HG03196 (cell line): ENCODE data around the gene SECTM1.

Experiments used
- ATAC-seq: cut with Tn5 transposase; IDR thresholded peaks from one replicate; pipeline ENCODE4 v1.9.1; 2021; ENCODE audit not compliant: unreplicated experiment

The SECTM1 gene

DNA sequence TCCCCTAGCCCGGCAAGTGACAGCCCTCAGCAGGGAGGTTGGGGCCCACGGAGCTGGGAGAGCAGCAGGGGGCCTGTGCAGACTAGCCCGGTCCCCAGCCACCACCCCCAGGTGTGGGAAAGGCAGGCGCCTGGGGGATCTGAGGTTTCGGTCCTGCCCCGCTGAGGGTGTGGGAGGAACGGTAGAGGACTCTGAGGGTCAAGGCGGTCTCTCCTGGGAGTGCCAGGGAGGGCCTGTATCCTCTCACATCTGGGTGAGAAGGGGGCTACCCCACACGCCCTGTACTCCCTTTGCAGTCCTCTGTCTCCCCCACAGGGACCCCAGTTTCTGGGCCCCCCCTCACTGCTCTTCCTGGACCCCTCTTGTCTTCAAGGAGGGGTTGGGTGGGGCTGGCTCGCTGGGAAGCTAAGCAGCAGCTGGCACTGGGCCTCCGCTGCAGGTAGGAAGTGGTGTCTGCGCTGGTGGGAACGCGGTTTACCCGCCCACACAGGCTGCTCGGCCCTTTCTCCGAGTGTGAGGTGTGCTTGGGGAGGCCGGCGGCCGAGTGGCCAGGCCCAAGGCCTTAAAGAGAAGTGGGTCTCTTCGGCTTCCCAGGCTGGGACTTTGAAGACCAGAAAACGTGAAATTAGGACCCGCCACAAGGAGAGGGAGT lies 31.5 kb downstream of the SECTM1 start:
- ATAC-seq: no peak

GRCh38 chr17:82301300-82301915 lies 32.2 kb downstream of the SECTM1 start:
- ATAC-seq: no peak

- no peak for ATAC-seq
Observed at GRCh38 chr17:82300707-82301270, 32.8 kb downstream of the SECTM1 start.

DNA sequence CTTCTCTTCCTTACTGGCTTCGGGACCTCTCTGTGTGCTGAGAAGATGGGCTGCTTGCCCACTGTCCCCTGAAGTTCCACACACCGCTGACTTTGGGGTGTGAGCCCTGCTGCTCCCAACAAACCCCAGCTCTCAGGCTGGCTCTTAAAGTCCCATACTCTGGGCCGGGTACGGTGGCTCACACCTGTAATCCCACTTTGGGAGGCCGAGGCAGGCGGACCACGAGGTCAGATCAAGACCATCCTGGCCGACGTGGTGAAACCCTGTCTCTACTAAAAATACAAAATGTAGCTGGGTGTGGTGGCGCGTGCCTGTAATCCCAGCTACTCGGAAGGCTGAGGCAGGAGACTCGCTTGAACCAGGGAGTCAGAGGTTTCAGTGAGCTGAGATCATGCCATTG lies 33.3 kb downstream of the SECTM1 start:
- no peak for ATAC-seq

GRCh38 chr17:82299452-82299851 lies 34.1 kb downstream of the SECTM1 start:
- no peak for ATAC-seq

- ATAC-seq: no peak
Observed at GRCh38 chr17:82298538-82299421, 34.8 kb downstream of the SECTM1 start.

DNA sequence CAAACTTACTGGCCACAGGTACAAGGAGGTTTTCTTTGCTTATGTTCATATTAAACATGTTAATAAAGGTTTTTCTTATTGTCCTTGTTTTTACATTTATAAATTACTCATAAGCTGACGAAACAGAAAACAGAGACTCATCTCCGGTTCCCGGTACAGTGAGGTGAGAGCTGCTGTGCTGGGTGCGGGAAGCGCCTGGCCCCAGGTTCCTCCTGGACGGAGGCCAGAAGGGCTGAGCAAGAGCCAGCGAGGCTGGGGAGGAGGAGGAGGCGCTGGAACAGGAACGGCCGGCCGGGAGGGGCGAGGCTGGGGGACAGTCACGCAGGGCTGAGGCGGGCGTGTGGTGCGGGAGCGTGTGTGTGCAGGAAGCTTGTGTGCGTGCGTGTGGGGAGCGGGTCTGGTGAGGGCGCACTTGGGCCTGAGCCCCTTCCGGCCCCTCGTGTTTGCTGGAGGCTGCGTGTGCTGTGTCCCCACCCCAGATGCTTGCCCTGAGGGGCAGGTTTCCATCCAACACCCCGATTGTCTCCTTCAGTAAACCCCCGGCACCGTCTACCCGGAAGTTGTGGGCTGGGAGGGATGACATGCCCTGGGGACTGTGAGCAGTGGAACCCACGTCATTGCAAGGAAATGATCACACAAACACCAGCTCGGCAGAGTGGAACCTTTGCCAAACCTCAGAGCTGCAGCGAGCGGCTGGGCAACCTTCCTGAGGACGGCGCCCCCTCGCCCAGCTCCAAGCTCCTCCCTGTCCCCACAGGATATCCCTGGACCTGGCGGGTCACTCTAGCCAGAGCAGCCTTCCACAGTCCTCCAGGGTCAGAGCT lies 35.6 kb downstream of the SECTM1 start:
- ATAC-seq: peak; percentile 43

- peak; percentile 27 for ATAC-seq
Observed at GRCh38 chr17:82297280-82297713, 36.3 kb downstream of the SECTM1 start.

DNA sequence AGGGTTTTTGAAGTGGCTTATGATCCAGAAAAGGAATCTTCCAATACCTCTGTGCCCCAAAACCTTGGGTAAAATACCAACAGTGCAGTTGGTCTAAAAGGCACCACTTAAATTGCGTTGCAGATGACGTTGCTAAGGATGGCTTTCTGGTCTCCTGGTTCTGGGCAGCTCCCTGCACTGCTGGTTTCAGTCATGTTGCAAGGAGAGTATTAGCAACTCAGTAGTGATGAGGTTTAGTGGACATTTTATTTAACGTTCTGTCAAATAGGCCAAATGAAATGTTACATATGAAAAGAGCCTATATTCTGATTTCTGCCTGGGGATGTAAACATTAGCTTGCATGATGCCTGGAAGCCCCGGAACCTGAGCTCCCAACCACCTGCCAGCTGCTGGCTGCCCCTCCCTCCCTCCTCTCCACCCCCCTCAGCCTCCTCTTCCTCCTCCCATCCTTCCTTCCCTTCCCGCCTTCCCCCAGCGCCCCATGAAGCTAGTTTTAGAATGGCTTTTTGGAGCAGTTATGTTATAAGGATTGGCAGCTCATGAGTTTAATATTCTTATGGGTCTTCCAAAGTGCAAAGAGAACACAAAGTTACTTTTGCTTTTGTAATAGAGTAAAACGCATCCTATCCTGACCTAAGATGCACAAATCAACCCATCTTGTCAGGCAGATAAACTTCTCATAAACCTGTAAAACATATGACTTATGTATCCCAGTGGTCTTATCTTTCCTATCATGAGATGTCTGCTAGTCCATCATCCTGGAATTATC lies 36.9 kb downstream of the SECTM1 start:
- ATAC-seq: no peak

GRCh38 chr17:82295472-82295814 lies 38.1 kb downstream of the SECTM1 start:
- no peak for ATAC-seq

DNA sequence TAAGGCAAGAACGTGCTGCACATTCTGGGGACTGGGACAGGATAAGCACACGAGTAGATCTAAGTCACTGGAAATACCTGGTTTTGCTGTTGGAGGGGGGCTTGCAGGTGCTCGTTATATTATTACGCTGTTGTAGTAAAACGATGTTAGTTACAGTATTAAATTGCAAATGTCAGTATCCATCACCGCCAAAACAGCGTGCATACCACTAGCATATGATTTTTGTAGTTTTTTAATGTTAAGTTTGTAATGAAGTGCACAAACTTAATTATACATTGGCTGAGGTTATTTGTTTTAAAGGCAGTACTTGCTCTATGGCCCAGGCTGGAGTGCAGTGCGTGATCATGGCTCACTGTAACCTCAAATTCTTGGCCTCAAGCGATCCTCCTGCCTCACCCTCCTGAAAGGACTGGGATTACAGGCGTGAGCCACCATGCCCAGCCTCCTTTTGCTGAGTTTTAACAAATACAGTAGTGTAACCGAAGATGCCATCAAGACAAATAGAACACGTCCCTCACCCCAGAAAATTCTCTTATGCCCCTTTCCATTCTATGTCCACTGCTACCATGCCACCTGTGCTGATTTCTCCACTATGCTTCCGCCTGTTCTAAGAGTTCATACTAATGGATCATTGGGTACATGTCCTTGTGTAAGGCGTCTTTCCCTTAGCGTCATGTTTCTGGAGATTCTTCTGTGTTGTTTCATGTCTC lies 39.3 kb downstream of the SECTM1 start:
- no peak for ATAC-seq

DNA sequence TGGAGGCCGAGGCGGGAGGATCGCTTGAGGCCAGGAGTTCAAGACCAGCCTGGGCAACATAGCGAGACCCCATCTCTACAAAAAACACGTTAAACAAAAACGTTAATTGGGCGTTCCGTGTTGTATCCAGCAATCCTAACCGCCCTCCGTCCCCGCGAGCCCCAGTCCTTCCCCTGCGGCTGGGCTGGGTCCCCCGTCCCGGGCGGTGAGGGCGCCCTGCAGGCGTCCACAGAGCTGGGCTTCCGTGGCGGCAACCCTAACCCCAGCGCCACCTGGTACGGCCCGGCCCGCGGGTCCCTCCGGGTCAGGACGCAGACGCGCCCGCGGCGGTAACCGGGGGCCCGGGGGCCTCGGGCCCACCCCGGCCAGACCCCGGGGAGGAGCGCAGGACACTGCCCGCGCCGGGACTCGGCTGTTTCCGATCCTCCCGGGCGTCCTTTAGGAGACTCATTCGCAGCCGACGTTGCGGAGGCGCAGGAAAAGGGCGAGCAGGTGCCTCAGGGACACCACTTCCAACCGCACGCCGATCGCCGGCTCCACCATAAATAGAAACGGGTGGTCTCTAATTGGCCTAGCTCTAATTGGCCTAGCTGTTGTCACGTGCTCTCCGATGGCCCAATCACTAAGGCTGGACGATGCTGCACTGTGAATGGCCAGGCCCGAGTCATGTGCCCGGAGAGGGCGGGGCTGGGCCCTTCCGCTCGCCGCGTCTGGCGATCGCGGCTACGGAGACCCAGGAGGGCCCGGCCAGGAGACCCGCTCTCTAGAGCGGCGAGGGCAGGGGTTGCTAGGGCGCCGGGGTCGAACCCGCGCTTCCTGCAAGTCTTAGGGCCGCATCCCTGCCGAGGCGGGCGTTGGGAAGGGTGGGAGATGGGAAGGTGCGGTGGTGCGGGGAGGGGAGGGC lies 41.1 kb downstream of the SECTM1 start:
- ATAC-seq: peak; percentile 89

GRCh38 chr17:82291582-82292250 lies 41.9 kb downstream of the SECTM1 start:
- ATAC-seq: no peak

- no peak for ATAC-seq
Observed at GRCh38 chr17:82287868-82288801, 45.4 kb downstream of the SECTM1 start.

DNA sequence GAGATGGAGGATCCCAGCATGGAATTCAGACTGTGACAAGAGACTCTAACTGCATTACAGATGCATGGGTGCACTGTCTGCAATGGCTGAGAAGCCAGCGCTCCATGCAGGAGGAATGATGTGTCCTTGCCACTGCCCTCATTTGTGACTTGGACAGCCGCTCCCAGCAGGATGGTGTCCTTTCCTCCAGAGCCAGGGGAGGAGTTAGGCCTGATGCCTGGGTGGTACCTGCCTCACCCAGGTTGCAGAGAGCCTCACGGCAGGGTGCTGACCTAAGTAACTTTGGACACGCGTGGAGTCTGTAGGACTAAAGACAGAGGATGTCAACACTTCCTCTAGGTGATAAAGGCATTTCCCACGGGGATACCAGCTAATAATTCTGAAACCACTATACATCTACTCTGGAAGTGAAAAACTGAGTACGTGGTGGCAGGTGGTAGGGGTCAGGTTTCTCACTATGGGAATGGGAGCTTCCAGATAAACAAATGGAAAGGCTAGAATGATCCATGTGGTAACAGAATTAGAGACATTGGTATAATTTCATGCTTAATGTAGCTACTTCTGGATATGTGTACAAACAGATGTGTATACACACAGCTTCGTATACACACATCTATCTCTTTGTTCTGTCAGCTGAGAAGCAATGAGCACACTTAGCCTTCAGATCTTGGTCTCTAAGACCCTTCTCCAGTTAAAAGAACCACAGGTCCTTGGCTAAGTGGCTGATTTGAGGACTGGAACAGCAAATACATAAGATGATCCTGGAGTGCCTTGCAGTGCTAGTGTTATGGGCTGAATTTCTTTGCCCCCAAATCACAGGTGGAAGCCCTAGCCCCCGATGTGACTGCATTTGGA lies 46.3 kb downstream of the SECTM1 start:
- ATAC-seq: no peak

GRCh38 chr17:82285141-82285540 lies 48.4 kb downstream of the SECTM1 start:
- no peak for ATAC-seq
